Activated T-cell treated with anti-CD3 and anti-CD28 coated beads, Interleukin-2, amount 50 U/mL, for 4 hours (primary cell): ENCODE results near the gene RPL10A. TPM values are rescaled to one million over a fixed set of nuclear protein-coding genes. Genes with fewer than 3 reads are reported as not detected.
"Not testable (repeated sequence)": the region's sequence is repeated elsewhere in the genome, so short reads cannot be mapped to it uniquely, and the experiment has no call there.

Experiments
- ATAC-seq, 2 donors: fragments of 200-7000 bp; cut with Tn5 transposase; one replicate each; pipeline ENCODE4 v1.10.0; 2021
- DNase-seq: peaks from one replicate; pipeline ENCODE4 v3.0.0-alpha.2; 2020
- H3K27me3 Mint-ChIP-seq: one replicate; pipeline ENCODE4 v1.8.0; 2021; ENCODE audit warnings: low read depth, mixed read lengths
- H3K36me3 Mint-ChIP-seq: one replicate; pipeline ENCODE4 v1.8.0; 2022; ENCODE audit warnings: mixed read lengths; ENCODE audit not compliant: insufficient read depth
- H3K4me1 Mint-ChIP-seq: one replicate; pipeline ENCODE4 v1.8.0; 2021; ENCODE audit warnings: low read depth, mixed read lengths
- H3K4me3 Mint-ChIP-seq: one replicate; pipeline ENCODE4 v1.8.0; 2021; ENCODE audit warnings: mild to moderate bottlenecking, moderate library complexity, mixed read lengths
- H3K9me3 Mint-ChIP-seq: one replicate; pipeline ENCODE4 v1.8.0; 2021; ENCODE audit warnings: mixed read lengths
- total RNA-seq, 3 donors: library from RNA; stranded (reverse); gene quantifications; one replicate each; pipeline ENCODE4 v1.2.1, GENCODE V29; 2021

The RPL10A gene
- total RNA-seq, 3 donors from 2014 or later = 1,745 to 1,992 (median 1,956) TPM

DNA sequence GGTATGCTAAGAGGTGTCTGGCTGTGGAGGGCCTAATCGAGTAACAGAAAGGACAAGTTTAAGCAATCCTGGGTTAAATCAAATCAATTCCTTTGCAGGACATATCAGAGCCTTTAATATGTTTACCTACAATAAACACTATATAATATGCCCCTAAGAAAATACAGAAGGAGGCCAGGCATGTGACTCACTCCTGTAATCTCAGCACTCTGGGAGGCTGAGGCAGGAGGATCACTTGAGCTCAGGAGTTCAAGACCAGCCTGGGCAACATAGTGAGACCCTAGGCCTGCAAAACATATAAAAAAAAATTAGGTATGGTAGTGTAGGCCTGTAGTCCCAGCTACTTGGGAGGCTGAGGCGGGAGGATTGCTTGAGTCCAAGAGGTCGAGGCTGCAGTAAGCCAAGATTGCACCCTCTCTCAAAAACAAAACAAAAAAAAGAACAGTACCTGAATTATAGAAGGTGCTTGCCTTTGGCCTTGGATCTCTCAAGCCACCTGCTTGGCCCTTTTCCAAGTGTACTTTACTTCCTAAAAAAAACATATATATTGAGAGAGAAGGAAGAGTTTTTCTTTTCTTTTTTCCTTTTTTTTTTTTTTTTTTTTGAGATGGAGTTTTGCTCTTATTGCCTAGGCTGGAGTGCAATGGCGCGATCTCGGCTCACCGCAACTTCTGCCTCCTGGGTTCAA, 29.7 kb upstream of the RPL10A start:
- not testable (repeated sequence) for H3K4me3 Mint-ChIP-seq, H3K36me3 Mint-ChIP-seq, ATAC-seq, H3K27me3 Mint-ChIP-seq, DNase-seq, H3K9me3 Mint-ChIP-seq, H3K4me1 Mint-ChIP-seq

DNA sequence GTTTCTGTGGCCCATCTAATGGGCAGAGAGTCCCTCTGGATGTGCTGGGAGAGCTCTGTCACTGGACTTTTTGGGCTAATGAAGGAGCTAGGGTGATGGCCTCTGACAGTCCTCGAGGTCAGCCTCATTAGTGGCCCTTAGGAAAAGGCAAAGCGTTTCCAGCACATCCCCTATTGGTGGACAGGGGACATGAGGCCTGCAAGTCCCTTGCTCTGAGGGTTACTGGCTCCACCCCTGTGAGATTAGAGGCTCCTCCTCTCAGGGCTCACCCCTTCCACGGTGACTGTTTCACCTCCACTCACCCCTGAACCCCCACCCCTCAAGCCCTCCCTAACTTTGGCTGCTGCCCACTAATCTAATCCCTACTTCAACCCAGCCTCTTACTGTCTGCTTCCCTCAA, 28.9 kb upstream of the RPL10A start:
- DNase-seq = no peak
- H3K4me1 Mint-ChIP-seq = no peaks in the 10 kb centered on the region
- ATAC-seq = no peak
- H3K9me3 Mint-ChIP-seq = no peaks in the 10 kb centered on the region
- H3K27me3 Mint-ChIP-seq = no peaks in the 10 kb centered on the region
- H3K36me3 Mint-ChIP-seq = no peaks in the 10 kb centered on the region
- no peak overlapping the region for H3K4me3 Mint-ChIP-seq

DNA sequence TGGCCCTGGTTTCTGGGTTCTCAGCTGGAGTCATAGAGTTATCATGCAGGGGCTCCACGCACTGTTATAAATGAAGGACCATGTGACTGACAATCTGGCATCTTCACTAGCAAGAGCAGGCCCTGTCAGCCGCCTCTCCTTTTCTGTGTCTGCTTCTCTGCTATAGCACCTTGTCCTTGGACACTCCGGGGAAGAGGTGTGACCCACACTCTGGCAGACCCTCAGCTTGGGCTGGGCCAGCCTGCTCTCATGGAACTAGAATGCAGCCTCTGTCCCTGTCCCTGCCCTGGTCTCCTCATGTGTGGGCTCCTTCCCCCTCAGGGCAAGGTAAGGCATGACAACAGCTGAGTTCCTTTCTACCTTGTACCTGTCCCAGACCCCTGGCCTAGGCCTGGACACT, 27.0 kb upstream of the RPL10A start:
- Mint-ChIP-seq H3K9me3 (no peaks in the 10 kb centered on the region), H3K4me3 (no peak overlapping the region)

DNA sequence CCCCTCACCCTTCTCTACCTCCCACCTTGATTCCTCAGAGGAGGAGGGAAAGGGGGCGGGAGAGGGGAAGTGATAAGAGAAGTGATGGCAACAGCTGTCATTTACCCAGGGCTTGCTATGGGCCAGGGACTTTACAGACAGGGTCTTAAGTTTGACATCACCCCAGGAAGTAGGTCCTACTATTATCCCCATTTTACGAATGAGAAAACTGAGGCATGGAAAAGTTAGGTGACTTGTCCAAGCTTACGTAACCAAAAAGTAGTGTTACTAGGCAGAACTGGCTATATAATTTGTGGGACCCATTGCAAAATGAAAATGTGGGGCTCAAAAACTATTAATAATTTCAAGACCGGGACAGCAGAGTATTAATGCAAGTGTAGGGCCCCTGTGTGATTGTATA, 26.6 kb upstream of the RPL10A start:
- DNase-seq = no peak
- Mint-ChIP-seq H3K36me3 (no peaks in the 10 kb centered on the region), H3K9me3 (no peaks in the 10 kb centered on the region)

More for the DNA sequence above, 27.0 kb upstream of the RPL10A start:
- no peaks in the 10 kb centered on the region for H3K36me3 Mint-ChIP-seq
- no peaks in the 10 kb centered on the region for H3K4me1 Mint-ChIP-seq
- ATAC-seq (no peak), DNase-seq (no peak)
- H3K27me3 Mint-ChIP-seq = no peaks in the 10 kb centered on the region

DNA sequence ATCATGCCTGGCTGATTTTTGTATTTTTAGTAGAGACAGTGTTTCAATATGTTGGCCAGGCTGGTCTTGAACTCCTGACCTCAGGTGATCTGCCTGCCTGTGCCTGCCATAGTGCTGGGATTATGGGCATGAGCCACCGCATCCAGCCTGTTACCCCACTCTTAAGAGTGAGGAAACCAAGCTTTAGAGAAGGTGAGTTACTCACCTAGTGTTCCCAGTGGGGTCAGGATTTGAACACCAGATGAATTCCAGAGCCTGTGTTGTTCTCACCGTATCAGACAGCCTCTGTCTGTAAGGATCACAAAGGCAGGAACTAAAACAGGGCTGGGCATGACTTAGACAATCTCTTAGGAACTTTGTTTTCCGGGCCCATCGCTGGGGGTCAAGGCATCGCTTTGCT, 25.5 kb upstream of the RPL10A start:
- no peak for ATAC-seq
- no peaks in the 10 kb centered on the region for H3K4me1 Mint-ChIP-seq
- H3K36me3 Mint-ChIP-seq = no peaks in the 10 kb centered on the region
- H3K4me3 Mint-ChIP-seq = no peak overlapping the region
- no peak for DNase-seq
- no peaks in the 10 kb centered on the region for H3K9me3 Mint-ChIP-seq
- no peaks in the 10 kb centered on the region for H3K27me3 Mint-ChIP-seq

More for the DNA sequence above, 26.6 kb upstream of the RPL10A start:
- ATAC-seq = no peak
- no peaks in the 10 kb centered on the region for H3K27me3 Mint-ChIP-seq
- H3K4me1 Mint-ChIP-seq = no peaks in the 10 kb centered on the region
- H3K4me3 Mint-ChIP-seq = no peak overlapping the region

DNA sequence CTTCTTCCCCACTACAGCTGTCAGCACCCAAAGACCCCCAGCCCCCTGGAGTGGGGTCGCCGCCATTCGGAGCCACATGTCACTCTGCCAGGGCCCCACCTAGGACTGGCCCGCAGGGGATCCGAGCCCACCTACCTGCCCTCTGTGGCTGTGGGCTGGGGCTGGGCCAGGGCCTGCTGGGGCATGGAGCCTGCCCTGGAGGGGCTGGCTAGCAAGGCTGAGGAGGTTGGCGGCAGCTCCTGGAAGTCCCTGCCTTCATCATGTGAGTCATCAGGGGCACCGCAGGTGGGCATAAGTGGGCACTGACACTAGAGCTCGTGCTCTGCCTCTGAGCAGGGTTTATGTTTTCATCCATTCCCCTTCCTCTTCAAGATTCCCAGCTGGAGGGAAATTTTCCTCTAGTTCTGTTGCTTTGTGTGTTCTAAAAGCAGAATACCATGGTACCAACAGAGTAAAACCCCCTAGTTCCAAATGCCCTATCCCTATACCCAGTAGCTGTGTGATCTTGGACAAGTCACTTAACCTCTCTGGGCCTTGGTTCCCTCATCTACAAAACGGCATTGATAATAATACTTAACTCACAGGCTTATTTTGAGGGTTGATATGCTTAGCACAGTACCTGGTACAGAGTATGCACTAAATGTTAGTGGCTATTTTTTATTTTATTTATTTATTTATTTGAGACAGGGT, 24.7 kb upstream of the RPL10A start:
- no peak for ATAC-seq
- H3K4me1 Mint-ChIP-seq = no peaks in the 10 kb centered on the region
- no peaks in the 10 kb centered on the region for H3K9me3 Mint-ChIP-seq

DNA sequence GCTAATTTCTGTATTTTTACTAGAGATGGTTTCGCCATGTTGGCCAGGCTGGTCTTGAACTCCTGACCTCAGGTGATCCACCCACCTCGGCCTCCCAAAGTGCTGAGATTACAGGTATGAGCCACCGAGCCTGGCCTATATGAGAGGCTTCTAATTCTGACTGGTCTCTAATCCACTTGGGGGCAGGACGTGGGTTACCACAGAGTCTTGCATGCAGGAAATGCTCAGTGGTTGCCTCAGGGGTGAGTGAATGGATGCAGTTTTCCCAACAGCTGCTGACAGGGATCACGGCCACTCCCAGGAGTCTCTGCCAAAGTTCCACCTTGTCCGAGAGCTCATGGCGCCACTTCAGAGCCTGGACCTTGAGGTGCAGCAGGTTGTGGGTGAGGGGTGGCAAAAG, 22.5 kb upstream of the RPL10A start:
- Mint-ChIP-seq H3K4me3 (no peak overlapping the region), H3K27me3 (no peaks in the 10 kb centered on the region), H3K9me3 (no peaks in the 10 kb centered on the region), H3K4me1 (peaks cover 3% of the 10 kb centered on the region), H3K36me3 (no peaks in the 10 kb centered on the region)
- DNase-seq (no peak), ATAC-seq (no peak)

More for the DNA sequence above, 24.7 kb upstream of the RPL10A start:
- no peak for DNase-seq
- Mint-ChIP-seq H3K36me3 (no peaks in the 10 kb centered on the region), H3K27me3 (no peaks in the 10 kb centered on the region), H3K4me3 (no peak overlapping the region)

DNA sequence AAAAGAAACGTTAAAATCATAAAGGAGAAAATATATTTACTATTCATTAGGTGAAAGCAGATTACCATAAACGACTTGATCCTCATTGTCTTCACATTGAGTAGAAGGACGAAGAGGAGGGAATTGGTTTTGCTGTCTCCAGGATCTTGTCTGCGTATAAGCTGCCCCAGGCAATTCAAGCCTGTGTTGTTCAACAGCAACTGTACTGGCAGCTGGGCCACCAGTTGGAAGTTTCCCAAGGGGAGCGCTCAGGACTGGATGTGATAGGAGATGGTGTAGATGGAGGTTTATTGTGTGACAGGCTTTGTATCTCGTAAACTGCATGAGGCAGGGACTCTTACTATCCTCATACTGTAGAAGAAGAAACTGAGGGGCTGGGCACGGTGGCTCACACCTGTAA, 20.0 kb upstream of the RPL10A start:
- ATAC-seq = no peak
- Mint-ChIP-seq H3K36me3 (no peaks in the 10 kb centered on the region), H3K4me1 (peaks cover 17% of the 10 kb centered on the region), H3K9me3 (no peaks in the 10 kb centered on the region), H3K27me3 (no peaks in the 10 kb centered on the region), H3K4me3 (no peak overlapping the region)
- no peak for DNase-seq

DNA sequence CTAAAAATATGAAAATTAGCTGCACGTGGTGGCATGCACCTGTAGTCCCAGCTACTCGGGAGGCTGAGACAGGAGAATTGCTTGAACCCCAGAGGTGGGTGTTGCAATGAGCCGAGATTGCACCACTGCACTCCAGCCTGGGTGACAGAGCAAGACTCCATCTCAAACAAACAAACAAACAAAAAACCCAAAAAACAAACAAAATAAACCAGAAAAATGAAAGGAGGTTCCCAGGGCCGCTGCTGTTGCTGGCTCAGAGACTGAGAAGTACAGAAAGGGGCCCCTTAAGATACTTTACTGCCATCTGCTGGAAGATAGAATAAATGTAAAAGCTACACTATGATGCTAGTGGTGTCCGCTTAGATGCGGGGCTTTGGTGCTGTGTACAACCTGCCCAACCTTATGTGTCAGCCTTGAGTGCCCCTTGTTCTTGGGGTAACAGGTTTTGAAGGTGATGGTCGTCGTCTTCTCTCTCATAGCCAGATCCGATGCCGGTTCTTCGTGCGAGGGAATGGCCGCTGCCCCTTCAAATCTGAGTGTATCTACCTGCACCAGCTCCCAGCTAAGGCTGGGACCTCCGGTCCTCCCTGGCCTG, 18.8 kb upstream of the RPL10A start:
- Mint-ChIP-seq H3K4me3 (no peak overlapping the region), H3K9me3 (no peaks in the 10 kb centered on the region), H3K36me3 (no peaks in the 10 kb centered on the region), H3K4me1 (peaks cover 24% of the 10 kb centered on the region), H3K27me3 (no peaks in the 10 kb centered on the region)
- DNase-seq = peak; percentile 11
- ATAC-seq = peak; percentile 56 to 61

DNA sequence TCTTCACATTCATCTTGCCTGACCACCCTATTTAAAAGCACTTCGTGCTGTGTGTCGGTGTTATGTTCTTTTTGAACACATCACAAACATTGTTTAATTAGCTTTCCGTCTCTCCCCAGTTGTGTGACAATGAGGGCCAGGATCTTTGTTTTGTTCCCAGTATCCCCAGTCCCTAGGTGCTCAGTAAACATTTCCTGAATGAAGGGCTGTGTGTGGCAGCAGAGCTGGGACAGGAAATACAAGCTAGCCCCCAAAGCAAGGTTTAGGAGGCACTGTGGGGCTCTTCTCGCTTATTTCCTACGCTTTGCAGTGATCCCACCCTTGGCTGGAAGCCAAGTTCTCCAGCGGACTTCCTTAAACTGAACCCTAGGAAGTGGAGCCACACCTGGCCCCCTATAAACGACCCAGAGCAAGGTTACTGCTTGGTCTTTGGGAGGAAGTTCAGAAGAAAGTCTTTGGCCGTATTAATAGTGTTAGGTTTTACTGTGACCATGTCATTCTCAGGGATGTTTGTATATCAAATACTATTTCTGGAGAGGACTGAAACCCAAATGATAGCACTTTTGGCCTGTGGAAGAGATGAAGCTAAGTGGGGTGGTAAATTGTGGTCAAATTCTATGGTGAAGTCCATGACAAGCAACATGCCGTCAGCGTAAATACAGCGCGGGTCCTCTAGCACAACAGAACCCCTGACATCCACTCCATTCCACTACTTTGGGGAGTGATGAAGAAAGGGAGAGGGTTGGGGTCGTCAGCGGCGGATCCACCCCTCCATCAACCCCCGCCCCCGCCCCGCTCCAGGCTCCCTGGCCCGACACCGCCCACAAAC, 16.6 kb upstream of the RPL10A start:
- Mint-ChIP-seq H3K4me1 (peaks cover 27% of the 10 kb centered on the region), H3K4me3 (peak overlapping the region; percentile 83)

DNA sequence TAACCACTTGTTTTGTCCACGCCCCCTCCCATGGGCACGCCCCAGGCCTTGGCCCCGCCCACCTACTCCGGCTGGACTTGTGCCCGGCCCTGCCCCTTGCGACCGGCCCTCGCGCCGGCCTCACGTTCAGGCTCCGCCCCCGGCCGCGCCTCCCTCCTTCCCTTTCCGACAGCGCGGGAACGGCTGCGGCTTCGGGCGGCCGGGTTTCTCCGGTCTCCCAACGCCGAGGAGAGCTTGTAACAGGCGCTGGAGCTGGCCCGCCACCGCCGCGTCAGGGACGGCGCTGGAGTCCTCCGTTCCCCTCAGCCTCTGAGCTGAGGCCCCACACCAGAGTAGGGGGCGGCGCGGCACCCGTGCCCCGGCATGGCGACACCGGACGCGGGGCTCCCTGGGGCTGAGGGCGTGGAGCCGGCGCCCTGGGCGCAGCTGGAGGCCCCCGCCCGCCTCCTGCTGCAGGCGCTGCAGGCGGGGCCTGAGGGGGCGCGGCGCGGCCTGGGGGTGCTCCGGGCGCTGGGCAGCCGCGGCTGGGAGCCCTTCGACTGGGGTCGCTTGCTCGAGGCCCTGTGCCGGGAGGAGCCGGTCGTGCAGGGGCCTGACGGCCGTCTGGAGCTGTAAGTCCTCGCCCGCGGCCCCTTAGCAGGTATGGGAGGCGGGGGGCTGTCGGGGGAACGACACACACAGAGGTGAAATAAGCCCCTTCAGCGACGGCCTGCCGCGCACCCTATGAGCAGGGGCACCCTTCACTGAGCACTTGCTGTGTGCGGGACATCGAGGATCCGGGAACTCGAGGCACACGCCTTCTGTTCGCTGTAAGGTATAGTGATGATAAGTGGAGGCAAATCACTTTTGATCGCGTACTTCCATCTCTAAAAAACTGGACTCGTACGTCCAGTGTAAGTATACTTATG, 15.8 kb upstream of the RPL10A start, which contains the start of gene FANCE:
Gene FANCE, plus strand, starts transcription at position 156 of the 908 bp plus-strand sequence. Its CDS starts 208 bp downstream, at position 364.
- Mint-ChIP-seq H3K4me3 (peak within 1 kb of the TSS; percentile 83), H3K27me3 (no peaks in the 10 kb centered on the region), H3K4me1 (peaks cover 27% of the 10 kb centered on the region), H3K9me3 (no peaks in the 10 kb centered on the region), H3K36me3 (peaks cover 9% of the 10 kb centered on the region)
- peak; percentile 85 for ATAC-seq
- DNase-seq = peak; percentile 86

More for the DNA sequence above, 16.6 kb upstream of the RPL10A start:
- H3K36me3 Mint-ChIP-seq = peaks cover 9% of the 10 kb centered on the region
- H3K9me3 Mint-ChIP-seq = no peaks in the 10 kb centered on the region
- no peaks in the 10 kb centered on the region for H3K27me3 Mint-ChIP-seq
- no peak for DNase-seq
- ATAC-seq = no peak

DNA sequence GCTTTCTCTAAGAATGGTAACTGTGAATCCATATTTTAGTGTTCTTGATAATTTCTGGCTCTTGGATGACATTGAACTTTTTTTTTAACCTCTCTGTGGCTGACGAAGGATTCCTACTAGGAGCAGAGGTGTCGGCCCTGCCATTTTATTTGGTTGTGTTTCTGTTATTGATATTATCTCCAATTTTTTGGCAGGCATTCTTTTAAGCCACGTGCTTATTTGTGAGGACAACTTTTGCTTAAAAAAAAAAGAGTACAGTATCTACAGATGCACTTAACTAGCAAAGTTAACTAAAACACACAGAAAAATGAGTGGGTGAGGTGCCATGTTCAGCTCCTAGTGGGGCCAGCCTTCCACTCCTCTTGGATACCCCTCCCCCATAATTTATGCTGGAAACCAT, 15.0 kb upstream of the RPL10A start:
- peak overlapping the region; percentile 83 for H3K4me3 Mint-ChIP-seq
- ATAC-seq (no peak), DNase-seq (no peak)
- peaks cover 9% of the 10 kb centered on the region for H3K36me3 Mint-ChIP-seq
- H3K27me3 Mint-ChIP-seq = no peaks in the 10 kb centered on the region
- H3K4me1 Mint-ChIP-seq = peaks cover 27% of the 10 kb centered on the region
- H3K9me3 Mint-ChIP-seq = no peaks in the 10 kb centered on the region

DNA sequence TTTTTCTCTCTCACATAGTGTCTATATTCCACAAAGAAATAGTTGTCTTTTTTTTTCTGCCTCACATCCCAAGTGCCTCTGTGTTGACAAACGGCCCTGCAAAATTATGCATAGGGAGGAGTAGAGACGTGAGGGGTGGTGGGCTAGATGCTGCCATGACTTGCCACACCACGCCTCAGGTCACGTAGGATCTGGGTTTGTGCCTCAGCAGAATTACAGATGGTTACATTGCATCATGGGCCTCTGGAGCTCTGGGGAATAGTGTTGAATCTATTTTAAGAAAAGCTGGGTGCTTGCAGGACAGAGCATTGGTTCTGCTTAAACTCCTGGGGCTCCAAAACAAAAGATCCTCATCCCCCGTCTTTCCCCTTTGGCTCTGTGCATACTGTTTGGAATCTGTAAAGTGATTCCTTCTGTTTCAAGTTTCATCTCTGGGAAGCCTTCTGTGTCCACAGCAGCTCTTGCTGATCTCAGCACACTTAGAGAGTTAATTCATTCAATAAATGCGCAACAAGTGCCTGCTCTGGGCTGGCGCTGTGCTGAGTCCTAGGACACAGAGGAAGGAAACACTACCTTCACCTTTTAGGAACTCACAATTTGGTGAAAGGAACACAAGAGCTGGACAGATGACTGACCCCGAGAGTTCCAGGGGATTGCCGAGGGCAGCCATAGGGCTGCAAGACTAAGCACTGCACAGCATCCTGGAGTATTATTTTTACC, 13.7 kb upstream of the RPL10A start:
- H3K36me3 Mint-ChIP-seq = peaks cover 13% of the 10 kb centered on the region
- no peak overlapping the region for H3K4me3 Mint-ChIP-seq
- H3K4me1 Mint-ChIP-seq = peaks cover 26% of the 10 kb centered on the region
- ATAC-seq (no peak), DNase-seq (no peak)
- H3K9me3 Mint-ChIP-seq = no peaks in the 10 kb centered on the region
- H3K27me3 Mint-ChIP-seq = no peaks in the 10 kb centered on the region
